ENCODE results near the gene VPS4B.

Gene VPS4B

DNA sequence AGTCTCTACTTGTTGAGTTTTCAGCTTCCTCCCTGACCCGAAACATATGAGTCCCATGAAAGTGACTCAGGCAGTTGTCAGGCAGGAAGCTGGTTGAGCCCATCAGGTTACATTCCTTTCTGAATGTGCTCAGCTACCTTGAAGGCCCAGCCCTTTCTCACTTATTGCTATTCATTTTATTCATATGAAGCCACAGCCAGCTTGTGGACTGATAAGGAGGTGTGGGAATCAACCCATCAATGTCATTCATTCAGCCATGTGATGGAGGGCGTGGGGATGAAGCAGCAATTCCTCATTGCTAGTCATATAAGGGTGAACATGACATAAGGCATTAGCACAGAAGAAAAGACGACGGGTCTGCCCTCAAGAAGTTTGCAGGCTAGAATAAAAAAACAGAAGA lies 5.3 kb upstream of the VPS4B start:
- DNase-seq = peak; percentile 87

DNA sequence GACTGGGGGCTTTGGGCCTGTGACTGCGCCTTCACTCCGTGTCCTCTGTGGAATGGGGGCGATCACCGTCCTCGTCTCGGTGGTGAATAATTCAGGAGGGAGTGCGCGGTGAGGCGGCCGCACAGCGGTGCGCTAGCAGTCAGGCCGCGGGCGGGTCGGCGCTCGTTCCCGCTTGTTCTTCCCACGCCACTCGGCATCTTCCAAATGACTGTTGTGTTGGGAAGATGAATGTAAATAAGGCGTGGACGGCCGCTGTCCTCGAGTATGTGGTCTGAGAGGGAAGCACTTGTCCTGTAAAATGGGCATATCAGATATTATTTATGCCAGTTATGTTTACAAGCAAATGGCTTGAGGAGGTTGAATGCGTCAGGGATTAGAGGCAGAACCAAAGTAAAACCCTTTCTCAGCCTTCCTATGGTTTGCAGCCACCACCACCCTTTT lies 608 bp upstream of the VPS4B start:
- DNase-seq = no peak

DNA sequence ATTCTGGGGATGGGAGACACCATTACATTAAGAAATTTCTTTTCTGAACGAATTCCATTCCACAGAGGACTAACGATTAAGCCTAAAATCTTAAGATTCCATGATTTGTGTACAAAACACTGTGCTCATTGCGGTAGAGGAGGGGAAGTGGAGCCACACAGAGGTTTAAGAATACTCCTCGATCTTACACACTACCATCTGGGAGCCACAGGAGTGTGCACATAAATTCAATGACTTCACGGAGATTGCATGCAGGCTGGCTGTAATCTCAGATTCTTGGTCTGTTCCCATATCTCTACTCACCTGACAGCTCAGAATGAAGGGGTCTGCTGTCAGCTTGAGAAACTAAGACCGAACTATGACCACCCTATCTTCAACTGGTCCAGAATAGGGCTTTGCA lies 762 bp downstream of the VPS4B start:
- no peak for DNase-seq

DNA sequence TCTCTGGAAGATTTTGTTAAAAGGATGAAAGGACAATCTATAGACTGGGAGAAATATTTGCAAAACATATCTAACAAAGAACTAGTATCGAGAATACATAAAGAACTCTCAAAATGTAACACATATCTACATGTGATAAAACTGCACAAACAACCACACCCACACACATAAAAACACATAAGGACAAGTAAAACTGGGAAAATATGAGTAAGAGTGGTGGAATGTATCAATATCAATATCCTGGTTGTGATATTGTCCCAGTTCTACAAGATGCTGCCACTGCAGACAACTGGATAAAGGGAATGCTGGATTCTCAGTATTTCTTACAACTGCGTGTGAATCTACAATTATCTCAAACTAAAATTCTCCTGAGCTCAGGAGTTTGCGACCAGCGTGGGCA lies 9.3 kb downstream of the VPS4B start:
- DNase-seq = no peak

DNA sequence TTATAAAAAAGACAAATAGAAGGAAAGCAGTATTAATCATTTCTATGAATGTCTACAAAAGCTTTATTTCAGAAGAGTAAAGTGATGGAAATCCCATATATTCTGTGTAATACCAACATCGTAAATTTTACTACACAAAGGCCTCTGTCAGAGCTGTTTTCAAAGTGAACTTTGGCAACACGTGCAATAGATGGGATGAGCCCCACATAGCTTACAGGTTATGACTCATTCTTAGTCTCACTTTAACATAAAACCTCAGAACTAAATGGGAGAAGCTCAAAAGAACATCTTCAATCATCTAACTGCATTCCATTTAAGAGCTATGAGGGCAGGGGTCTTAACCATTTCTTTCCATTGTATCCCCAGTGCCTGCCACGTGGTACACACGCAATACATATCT lies 11.5 kb downstream of the VPS4B start:
- no peak for DNase-seq

DNA sequence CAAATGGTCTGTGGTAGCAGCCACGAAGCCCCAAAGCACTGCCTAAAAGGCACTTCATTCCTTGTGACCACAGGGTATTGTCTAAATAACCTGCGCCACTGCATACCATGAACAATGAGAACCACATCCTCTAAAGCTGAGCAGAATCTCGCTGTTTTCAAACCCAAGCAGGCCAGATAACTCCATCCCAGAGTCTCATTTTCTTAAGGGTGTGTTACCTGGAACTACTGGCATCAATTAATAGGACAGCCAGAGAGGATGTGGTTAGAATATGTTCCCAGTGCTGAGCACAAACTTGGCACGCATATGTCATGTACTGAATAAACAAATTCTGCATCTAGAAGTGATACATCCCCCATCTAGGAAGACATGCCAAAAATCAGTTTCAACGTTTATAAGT lies 13.0 kb downstream of the VPS4B start:
- DNase-seq = no peak

DNA sequence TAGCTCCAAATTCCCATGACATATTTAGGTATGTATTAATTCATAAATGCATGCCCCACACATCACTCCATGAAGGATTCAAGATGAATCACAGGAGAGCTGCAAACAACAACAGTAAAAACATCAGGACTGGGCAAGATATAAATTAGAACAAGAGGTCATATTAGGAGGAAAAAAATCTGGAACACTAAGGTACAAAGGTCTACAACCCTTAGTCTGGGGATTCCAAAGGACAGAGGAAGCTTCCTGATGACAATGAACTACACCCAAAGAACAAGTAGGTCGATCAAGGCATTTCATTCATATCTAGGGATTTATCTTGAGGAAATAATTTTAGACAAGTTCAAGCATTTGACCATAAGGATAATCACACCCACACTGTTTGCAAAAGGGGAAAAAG lies 14.5 kb downstream of the VPS4B start:
- no peak for DNase-seq

DNA sequence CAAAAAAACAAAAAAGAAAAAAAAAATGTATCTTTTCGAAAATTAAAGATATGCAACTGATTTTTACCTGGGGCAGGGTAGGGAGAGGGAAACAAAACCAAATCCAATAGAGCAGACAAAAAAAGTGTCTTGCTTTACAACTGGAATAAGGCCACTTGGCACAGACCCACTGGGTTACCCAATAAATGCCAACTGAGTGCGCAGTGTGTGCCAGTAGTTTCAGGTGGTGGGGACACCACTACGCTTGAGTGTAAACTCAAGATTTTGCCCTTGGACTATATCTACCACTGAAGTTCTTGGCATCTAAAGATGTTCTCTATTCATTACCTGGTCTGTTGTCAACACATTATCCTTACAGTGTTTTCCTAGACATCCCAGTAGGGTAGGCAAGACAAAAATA lies 16.3 kb downstream of the VPS4B start:
- DNase-seq = no peak

DNA sequence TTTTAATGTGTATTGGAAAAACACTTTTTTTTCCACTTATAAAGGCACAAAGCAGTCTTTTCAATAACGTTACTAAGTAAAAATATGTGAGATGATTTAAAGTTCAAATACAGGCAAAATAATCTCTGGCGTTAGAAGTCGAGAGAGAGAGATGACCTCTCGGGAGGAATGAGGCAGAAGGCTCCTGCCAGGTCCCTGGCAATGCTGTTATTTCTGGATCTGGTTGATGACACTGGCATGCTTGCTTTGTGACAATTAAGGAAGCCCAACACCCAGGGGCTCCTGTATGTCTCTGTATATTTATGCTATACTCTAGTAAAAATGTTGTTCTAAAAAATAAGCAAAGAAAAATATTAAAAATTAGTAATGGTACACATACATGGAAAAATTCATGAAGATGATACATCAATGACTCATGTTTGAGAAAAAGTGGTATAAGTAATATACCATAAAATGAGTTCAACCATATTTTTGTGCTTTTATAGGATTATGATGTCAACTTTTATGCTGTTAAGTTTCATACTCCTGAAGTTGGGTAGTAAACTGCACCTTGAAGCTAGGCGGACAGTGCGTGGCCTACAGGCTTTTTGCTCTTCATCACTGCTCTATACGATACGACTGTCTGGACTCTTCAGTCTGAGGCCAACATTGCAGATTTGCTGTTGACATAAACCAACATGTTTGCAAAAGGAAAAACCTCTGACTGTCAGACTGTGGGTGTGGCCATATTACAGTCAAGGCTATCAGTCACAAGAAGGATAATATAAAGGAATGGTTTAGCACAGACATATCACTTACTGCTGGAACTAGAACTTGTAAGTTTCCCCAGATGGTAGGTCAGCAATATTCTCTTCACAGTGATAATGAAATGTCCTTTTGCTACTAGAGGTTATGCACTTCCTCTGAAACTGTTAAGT lies 19.8 kb downstream of the VPS4B start:
- no peak for DNase-seq

DNA sequence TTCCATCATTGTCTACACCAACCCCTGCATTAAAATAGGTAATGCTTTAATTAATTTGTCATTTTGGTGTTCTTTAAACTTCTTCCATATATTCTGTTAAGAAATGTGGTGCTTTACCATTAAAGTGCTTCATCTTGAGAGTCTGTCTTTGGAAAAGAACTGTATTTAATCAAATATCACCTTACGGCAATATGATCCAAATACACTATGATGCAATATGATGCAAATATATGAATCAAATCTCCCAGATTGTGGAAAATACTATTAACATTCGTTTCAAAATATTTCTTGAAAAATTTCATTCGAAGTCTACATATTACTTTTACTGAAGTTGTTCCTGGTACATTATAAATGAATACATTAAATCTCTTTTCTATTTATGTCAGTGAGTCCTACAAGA lies 23.0 kb downstream of the VPS4B start:
- no peak for DNase-seq

DNA sequence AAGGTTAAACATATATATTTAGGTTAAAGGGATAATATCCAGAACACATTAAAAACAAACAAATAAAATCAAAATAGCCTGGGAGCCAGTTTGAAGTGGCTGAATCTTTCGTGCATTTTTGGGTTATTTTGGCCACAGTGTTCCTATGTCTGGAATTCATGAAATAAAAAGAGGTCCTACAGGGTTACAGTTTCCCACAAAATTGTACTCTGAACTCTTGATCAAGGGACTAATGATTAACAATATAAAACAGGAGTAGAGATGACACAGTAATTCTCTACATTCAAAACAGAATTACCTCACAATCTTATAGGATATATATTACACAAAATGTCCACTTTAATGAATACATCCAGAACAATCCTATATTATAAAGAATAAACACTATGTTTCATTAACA lies 24.9 kb downstream of the VPS4B start:
- DNase-seq = no peak

DNA sequence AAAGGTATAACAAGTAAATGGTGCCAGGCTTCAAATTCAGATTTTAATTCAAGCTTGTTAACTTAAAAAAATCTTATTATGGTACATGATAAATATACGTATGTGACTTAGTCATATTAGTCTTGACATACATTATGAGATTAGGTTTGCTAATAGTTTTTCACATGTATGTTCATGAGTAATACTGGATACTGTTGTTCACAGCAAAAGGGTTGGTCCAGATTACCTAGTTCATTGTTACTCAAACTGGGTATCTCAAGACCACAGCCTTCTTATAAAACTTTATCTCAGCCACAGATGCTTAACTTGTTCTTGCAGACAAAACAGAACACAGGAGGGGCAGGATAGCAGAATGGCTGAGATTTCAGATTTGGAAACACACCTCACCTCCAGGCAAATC lies 26.8 kb downstream of the VPS4B start:
- DNase-seq = peak; percentile 9

DNA sequence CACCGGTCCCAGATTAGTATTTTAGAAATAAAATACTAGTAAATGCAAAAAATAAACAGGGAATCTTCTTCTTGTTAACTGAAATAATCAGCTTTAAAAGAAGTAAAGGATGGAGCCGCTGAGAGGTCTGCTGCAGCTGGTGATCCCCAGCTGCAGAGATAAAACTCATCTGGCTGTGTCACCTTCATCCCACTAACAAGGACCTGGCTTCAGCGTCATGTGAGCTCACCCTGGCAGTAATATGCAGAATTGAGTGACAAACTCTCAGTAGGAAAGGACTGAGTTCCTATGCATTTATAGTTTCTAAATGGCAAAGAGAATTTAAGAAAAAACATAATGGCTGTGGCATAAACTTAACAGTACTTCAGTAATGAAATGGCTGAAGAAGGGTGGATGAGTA lies 27.3 kb downstream of the VPS4B start:
- DNase-seq = no peak

DNA sequence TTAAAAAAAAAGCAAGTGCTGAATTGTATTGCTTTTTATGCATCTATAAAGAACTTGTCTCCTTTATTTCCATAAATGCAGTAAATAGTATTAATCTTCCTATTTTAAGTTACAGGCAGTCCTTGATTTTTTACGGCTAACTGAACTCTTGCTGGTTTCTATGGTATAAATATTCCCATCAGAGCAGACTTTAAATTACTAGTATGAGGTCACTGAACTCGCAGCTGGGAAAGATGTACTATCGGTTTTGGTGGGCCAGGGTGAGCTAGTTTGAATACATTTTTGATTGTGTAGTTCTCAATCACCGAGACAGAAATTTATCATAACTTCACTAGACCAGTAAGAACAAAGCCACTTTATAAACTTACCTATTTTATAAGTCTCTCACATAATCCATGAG lies 34.4 kb downstream of the VPS4B start:
- DNase-seq = no peak

DNA sequence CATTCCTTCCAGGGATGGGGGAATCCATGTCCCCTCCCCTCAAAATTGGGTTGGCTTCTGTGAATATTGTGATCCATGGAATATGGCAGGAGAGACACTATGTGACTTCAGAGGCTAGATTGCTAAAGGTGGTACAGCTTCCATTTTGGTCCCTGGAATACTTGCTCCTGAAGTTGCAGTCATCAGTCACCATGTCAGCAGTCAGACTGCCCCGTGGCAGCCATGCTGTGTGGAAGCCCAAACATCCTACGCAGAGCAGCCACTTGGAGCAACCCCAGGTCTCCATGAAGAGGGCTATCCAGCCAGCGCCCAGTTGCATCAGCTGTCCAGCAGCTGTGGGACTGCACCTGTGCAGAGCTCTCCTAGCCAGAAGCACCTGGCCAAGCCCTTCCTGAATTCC lies 39.4 kb downstream of the VPS4B start:
- no peak for DNase-seq

DNA sequence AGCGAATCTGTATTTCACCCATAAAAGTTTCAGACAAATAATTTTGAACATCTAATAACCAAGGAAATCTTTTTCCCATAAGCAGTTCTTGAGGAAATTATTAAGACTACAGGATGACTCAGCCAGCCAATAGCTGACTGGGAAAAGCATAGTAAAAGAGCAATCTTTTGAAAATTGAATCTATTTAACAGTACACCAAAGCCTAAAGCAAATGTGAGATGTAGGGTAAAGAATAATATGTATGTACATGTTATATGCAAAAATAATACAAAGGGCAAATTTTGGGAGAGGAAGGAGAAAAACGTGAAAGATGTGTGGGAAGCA lies 42.7 kb downstream of the VPS4B start:
- no peak for DNase-seq

DNA sequence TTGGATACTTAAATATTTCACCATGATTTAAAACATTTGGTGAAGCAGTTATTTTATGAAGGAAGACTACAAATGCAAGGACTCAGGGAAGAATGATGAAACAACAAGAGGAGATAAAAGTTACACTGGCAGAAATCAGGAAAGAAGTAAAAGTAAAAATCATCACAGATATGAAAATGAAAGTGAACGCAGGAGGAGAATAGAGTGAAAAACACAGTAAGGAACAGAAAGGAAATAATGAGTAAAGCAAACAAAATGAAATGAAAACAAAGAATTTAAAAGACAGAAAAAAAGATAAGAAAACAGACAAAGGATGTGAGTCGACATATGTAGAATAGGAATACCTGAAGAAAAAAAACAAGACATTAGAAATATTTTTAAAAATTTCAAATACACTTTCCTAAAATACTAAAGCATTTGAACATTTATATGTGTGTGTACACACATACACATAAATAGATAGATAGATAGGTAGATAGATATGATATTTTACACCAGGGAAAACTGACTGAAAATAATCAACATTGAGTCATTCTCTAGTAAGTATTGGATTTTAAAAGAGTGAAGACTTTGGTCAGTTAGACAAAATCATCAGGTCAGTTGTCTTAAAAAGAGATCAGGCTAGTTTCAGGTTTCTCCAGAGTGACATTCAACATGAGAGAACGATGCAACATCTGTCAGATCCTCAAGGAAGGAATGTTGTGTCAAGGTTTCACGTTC lies 43.2 kb downstream of the VPS4B start:
- no peak for DNase-seq

DNA sequence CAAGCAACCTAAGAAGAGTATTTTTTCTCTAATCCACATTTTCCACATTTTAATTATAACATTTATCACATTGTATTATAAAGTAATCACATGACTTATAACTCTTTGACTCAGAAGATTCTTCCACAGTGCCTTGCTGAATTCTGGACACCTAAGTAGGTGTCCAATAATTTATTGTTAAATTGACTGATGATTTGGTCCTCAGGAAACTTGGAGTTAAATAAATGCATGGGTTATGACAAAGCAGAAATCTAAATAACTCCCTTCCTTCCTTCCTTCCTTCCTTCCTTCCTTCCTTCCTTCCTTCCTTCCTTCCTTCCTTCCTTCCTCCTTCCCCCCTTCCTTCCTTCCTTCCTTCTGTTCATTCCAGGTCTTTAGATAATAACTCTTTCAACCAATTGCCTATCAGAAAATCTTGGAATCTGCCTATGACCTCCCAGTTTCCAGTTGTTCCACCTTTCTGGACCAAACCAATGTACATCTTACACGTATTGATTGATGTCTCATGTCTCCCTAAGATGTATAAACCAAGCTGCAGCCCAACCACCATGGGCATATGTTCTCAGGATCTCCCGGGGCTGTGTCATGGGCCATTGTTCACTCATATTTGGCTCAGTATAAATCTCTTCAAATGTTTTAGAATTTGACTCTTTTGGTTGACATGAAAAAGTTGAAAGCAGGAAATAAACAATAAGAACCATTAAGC lies 44.8 kb downstream of the VPS4B start:
- DNase-seq = no peak

DNA sequence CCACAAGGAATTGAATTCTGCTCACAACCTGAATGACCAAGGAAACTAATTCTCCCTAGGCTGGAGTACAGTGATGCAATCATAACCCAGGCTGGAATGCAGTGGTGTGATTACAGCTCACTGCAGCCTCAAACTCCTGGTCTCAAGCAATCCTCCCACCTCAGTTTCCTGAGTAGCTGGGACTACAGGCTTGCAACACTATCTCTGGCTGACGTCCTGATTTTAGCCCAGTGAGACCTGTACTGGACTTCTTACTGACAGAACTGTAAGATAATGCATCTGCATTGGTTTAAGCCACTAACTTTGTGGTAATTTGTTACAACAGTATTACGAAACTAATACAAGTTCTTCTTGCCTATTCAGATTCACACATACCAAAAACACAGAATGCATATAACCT lies 45.7 kb downstream of the VPS4B start:
- DNase-seq = no peak

DNA sequence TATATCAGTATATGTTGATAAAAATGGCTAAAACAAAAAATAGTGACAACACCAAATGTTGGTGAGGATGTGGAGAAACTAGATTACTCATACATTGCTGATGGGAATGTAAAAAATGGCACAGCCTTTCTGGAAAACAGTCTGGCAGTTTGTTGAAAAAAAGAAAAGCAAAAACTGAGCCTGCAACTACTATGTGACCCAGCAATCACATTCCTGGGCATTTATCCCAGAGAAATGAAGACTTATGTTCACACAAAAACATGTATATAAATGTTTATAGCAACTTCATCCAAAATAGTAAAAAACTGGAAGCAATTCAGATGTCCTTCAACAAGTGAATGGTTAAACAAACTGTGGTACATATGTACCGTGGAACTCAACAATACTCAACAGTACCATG lies 47.7 kb downstream of the VPS4B start:
- no peak for DNase-seq

DNA sequence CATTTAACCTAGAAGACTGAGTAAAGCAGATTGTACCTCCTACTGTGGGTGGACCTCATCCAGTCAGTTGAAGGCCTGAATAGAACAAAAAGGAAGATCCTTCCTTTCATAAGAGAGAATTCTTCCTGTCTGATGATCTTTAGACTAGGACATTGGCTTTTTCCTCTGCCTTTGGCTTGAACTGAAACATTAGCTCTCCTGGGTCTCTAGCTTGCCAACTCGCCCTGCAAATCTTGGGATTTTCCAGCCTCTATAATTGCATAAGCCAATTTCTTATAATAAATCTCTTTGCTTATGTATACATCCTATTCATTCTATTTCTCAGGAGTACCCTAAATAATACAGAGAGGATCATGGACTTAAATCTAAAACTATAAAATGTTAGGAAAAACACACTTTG lies 49.1 kb downstream of the VPS4B start:
- no peak for DNase-seq

DNA sequence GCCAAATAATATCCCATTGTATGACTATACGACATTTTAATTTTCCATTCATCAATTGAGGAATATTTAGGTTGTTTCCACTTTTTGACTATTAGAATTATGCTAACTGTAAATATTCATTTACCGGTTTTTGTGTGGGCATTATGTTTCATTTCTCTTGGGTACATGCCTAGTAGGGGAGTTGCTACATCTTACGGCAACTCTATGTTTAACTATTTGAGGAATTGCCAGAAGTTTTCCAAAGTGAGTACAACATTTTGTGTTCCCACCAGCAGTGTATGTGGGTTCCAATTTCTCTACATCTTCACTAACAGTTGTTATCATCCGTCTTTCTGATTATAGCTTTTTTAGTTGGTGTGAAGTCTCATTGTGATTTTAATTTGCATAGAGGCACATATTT lies 53.7 kb downstream of the VPS4B start:
- no peak for DNase-seq

DNA sequence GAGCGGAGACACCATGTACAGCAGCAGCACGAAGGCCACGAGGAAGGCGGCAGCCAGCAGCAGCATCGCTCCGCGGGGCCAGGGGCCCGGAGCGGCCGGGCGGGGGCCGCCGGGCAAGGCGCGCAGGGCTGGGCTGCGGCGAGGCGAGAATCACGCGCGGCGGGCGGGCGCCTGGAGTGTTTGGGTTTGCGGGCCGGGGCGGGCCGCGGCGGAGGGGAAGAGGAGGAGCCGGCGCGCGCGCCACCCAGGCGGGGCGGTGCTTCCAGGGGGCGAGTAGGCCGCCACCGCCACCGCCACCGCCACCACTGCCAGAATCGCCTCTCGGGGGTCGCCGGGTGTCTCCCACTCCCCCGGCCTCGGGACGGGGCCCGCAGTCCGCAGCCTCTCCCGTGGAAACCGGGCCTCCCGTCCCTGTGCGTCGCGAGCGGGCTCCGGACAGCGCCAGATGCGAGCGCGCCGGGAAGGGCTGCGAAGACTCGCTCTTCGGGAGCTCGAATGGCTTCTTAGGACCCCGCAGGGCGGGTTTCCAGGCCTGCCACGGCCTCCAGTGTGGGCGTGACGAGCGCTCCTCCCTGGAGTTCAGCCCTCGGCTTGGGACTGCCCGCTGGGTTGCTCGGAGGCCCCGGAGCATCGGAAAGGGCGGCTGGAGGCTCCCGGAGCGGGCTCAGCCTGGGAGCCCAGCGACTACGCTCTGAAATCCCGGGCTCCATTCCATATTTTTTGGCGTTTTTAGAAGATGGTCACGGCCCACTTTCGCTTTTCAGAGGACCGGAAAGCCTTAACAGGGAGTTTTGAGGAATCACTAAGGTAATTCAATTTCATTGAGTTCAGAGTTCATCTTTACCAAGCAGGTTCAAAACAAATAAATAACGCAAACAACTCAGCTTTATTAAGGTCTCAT lies 55.0 kb downstream of the VPS4B start, which contains the start of gene KDSR:
KDSR (minus strand) TSS at position 154 of the 901 bp plus-strand sequence; CDS start at position 66, 88 bp downstream.
- DNase-seq = peak; percentile 95

All from hematopoietic multipotent progenitor cell treated with erythropoietin and hydrocortisone succinate and interleukin-3 and kit ligand, for 8 days (in vitro differentiated cells).